Neural cell (in vitro differentiated cells): ENCODE results near the gene CDKN2AIPNL. TPM values are rescaled to one million over a fixed set of nuclear protein-coding genes. Genes with fewer than 3 reads are reported as not detected.

Experiments
- H2AFZ ChIP-seq: fragments of 200-600, 300-800 bp; sonication (generic), shearing (Covaris generic); 2 replicates; pipeline ENCODE4 v1.6.0; 2014; ENCODE audit warnings: low read depth, mild to moderate bottlenecking, antibody characterized with exemption, low read length, moderate library complexity
- H3F3A ChIP-seq: fragments of 200-600 bp; shearing (Covaris generic); 2 replicates; pipeline ENCODE4 v1.6.1; 2016; ENCODE audit warnings: mild to moderate bottlenecking, moderate library complexity, mixed read lengths, antibody characterized with exemption, low read length; ENCODE audit not compliant: insufficient read depth, poor library complexity, severe bottlenecking
- H3K27ac ChIP-seq: fragments of 200-600, 300-800 bp; sonication (generic), shearing (Covaris generic); 2 replicates; pipeline ENCODE4 v1.5.1; 2014; ENCODE audit warnings: mild to moderate bottlenecking, low read length, moderate library complexity
- H3K27me3 ChIP-seq: fragments of 300-800, 200-600 bp; sonication (generic), shearing (Covaris generic); 2 replicates; pipeline ENCODE4 v1.6.0; 2014; ENCODE audit warnings: mild to moderate bottlenecking, low read depth, low read length, moderate library complexity; ENCODE audit not compliant: insufficient read depth
- H3K36me3 ChIP-seq: fragments of 300-800, 200-600 bp; sonication (generic), shearing (Covaris generic); 2 replicates; pipeline ENCODE4 v1.5.1; 2014; ENCODE audit warnings: mild to moderate bottlenecking, antibody characterized with exemption, low read length, moderate library complexity; ENCODE audit not compliant: insufficient read depth
- H3K4me2 ChIP-seq: fragments of 300-800, 200-600 bp; sonication (generic), shearing (Covaris generic); 2 replicates; pipeline ENCODE4 v1.6.0; 2014; ENCODE audit warnings: mild to moderate bottlenecking, low read length
- H3K4me3 ChIP-seq: fragments of 300-800, 200-600 bp; sonication (generic), shearing (Covaris generic); 2 replicates; pipeline ENCODE4 v1.5.1; 2014; ENCODE audit warnings: mild to moderate bottlenecking, low read length, moderate library complexity
- H3K79me2 ChIP-seq: fragments of 200-600 bp; shearing (Covaris generic); replicated peaks from 2 replicates; pipeline ENCODE4 v1.6.0; 2014; ENCODE audit warnings: mild to moderate bottlenecking, low read length, moderate library complexity; ENCODE audit not compliant: insufficient read depth
- H3K9ac ChIP-seq: fragments of 300-800, 200-600 bp; sonication (generic), shearing (Covaris generic); 2 replicates; pipeline ENCODE4 v1.6.1; 2016; ENCODE audit warnings: mild to moderate bottlenecking, low read length, mixed read lengths
- H3K9me2 ChIP-seq: fragments of 200-600 bp; shearing (Covaris generic); 2 replicates; pipeline ENCODE4 v1.6.1; 2016; ENCODE audit warnings: mild to moderate bottlenecking, low read length, mixed read lengths; ENCODE audit not compliant: insufficient read depth
- H3K9me3 ChIP-seq: fragments of 200-600, 300-800 bp; sonication (generic), shearing (Covaris generic); 2 replicates; pipeline ENCODE4 v1.6.1; 2016; ENCODE audit warnings: mild to moderate bottlenecking, mixed run types, low read length, moderate library complexity, mixed read lengths
- H4K20me1 ChIP-seq: fragments of 200-600 bp; shearing (Covaris generic); 2 replicates; pipeline ENCODE4 v1.6.1; 2016; ENCODE audit warnings: mild to moderate bottlenecking, mixed run types; ENCODE audit not compliant: insufficient read depth
- CTCF ChIP-seq: fragments of 450-650 bp; IDR thresholded peaks from 2 replicates; pipeline ENCODE4 v1.5.1; 2014; ENCODE audit warnings: antibody characterized with exemption, mild to moderate bottlenecking, moderate library complexity; ENCODE audit not compliant: poor library complexity, severe bottlenecking
- EP300 ChIP-seq: fragments of 450-650 bp; conservative IDR thresholded peaks from 2 replicates; pipeline ENCODE4 v1.6.1; 2014; ENCODE audit warnings: antibody characterized with exemption, mild to moderate bottlenecking, moderate library complexity; ENCODE audit not compliant: poor library complexity, severe bottlenecking
- EZH2 ChIP-seq: fragments of 200-600, 300-800 bp; shearing (Covaris generic), sonication (generic); IDR thresholded peaks from 2 replicates; pipeline ENCODE4 v1.6.1; 2014; ENCODE audit warnings: antibody characterized with exemption, low read length, borderline replicate concordance, mild to moderate bottlenecking; ENCODE audit not compliant: insufficient read depth, poor library complexity, severe bottlenecking
- MXI1 ChIP-seq: fragments of 450-650 bp; conservative IDR thresholded peaks from 2 replicates; pipeline ENCODE4 v1.6.1; 2014; ENCODE audit warnings: antibody characterized with exemption, mild to moderate bottlenecking; ENCODE audit not compliant: poor library complexity, severe bottlenecking
- POLR2AphosphoS5 ChIP-seq: IDR thresholded peaks from 2 replicates; pipeline ENCODE4 v1.6.1; 2012
- RAD21 ChIP-seq: fragments of 450-650 bp; conservative IDR thresholded peaks from 2 replicates; pipeline ENCODE4 v1.6.1; 2014; ENCODE audit warnings: antibody characterized with exemption, mild to moderate bottlenecking, moderate library complexity
- REST ChIP-seq: IDR thresholded peaks from 2 replicates; pipeline ENCODE4 v1.6.1; 2012; ENCODE audit warnings: borderline replicate concordance
- SMC3 ChIP-seq: fragments of 450-650 bp; conservative IDR thresholded peaks from 2 replicates; pipeline ENCODE4 v1.6.1; 2014; ENCODE audit warnings: antibody characterized with exemption, mild to moderate bottlenecking, moderate library complexity; ENCODE audit not compliant: poor library complexity
- TAF1 ChIP-seq: IDR thresholded peaks from 2 replicates; pipeline ENCODE4 v1.6.1; 2012; ENCODE audit warnings: low read depth
- polyA plus RNA-seq: library from polyadenylated mRNA; depleted of rRNA; stranded (reverse); fragments of >200 nt; gene quantifications from 2 replicates; pipeline ENCODE4 v1.2.3, GENCODE V29; 2014

Gene CDKN2AIPNL
- polyA plus RNA-seq, 1 donor from 2014 or later = 78.4 TPM

DNA sequence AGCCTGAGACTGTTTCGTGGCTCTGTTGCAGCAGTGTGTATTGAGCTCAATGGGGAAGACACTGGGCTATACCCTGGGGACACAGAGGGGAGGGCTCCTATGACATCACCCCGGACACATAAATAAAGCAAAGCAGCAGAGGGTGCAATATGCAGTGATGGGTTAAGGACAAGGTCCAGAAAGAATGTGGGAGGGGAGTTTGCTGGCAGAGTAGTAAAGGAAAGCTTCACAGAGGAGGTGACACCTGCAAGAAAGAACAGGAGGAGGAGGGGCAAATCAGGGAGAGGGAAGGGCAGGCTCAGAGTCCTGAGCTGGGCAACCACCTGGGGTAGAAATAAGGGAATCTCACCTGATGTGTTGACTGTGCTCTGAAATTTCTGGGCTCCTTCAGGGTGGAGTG is 35.3 kb upstream of the CDKN2AIPNL start:
- Histone ChIP-seq H3K9ac (no peak overlapping the region), H3K27ac (no peak overlapping the region), H3K27me3 (no peaks in the 10 kb centered on the region), H3K79me2 (no peaks in the 10 kb centered on the region), H3K4me3 (no peak overlapping the region), H3F3A (no peaks in the 10 kb centered on the region), H3K9me3 (no peaks in the 10 kb centered on the region), H3K4me2 (no peak overlapping the region), H4K20me1 (no peaks in the 10 kb centered on the region), H2AFZ (no peak overlapping the region), H3K36me3 (no peaks in the 10 kb centered on the region), H3K9me2 (no peaks in the 10 kb centered on the region)
- no peak for TF ChIP-seq POLR2AphosphoS5
- TF ChIP-seq SMC3 = no peak
- TF ChIP-seq MXI1 = no peak
- no peak for TF ChIP-seq EZH2
- TF ChIP-seq CTCF = no peak
- no peak for TF ChIP-seq REST
- TF ChIP-seq TAF1 = no peak
- no peak for TF ChIP-seq EP300
- TF ChIP-seq RAD21 = no peak

GRCh38 chr5:134445856-134446818 is 34.5 kb upstream of the CDKN2AIPNL start:
- Histone ChIP-seq H3K4me3 (no peak overlapping the region), H3K27me3 (no peaks in the 10 kb centered on the region), H3K79me2 (no peaks in the 10 kb centered on the region), H3K9ac (no peak overlapping the region), H3K9me3 (no peaks in the 10 kb centered on the region), H3K36me3 (no peaks in the 10 kb centered on the region), H3K27ac (no peak overlapping the region), H3K9me2 (no peaks in the 10 kb centered on the region), H3F3A (no peaks in the 10 kb centered on the region), H2AFZ (no peak overlapping the region), H3K4me2 (no peak overlapping the region), H4K20me1 (no peaks in the 10 kb centered on the region)
- TF ChIP-seq EZH2 (no peak), RAD21 (no peak), POLR2AphosphoS5 (no peak), REST (no peak), TAF1 (no peak), SMC3 (no peak), MXI1 (no peak), EP300 (no peak), CTCF (no peak)
